Heart left ventricle (tissue), 13 donors: ENCODE results near the gene UBE4B.

ENCODE experiments used
- CTCF ChIP-seq, 12 donors: fragments of 200-600 bp; sonication (generic) in 4 of 12; IDR thresholded peaks; one replicate each; pipeline versions ENCODE4 v1.5.0 to v1.8.0; 2018 to 2022; ENCODE audit warnings: antibody characterized with exemption in 12 of 12, mild to moderate bottlenecking in 5 of 12
- POLR2A ChIP-seq, 2 donors: fragments of 450-650 bp; IDR thresholded peaks; one replicate each; pipeline ENCODE4 v1.6.1; 2017; ENCODE audit warnings: antibody characterized with exemption in 2 of 2, mild to moderate bottlenecking in 2 of 2, moderate library complexity in 2 of 2
- donor health status: ischemic (EF 13 %, LVEDD 7.1; RV severe dilation, severe dysfunction).
- donor health status: DM: no; HTN: yes; CAD: no.
- donor health status: DM: no; HTN: no; CAD: no.
- donor health status: ischemic (EF 25% LVEDD 6.9; RV normal size, moderate dysfunction).
- donor health status: ischemic (EF 25% LVEDD 5.7; RV mildly dilated, moderate dysfunction).
- donor health status: ischemic (EF 35%, LVEDD 5.7; RV mildly dilated, moderate dysfunction).
- donor health status: nonischemic (EF 11% LVEDD 7.7; RV severe dilation, severe dysfunction).
- donor health status: DM: yes; HTN: yes; CAD: no.
- donor health status: PGD.
- donor health status: ischemic (EF 29% LVEDD 5.4; RV normal size, mild dysfunction).
- donor health status: nonischemic (EF 23%, LVEDD 6.1; RV moderate dilation, normal function).

GRCh38 chr1:10074059-10074851 is 41.5 kb downstream of the UBE4B start:
- TF ChIP-seq POLR2A (IDR thresholded peaks at IDR 0.05) (no peak), CTCF (IDR thresholded peaks at IDR 0.05) (no peak)
